Liver (tissue), 9 donors: ENCODE measurements around the gene SLC24A3. TPM values are rescaled to one million over a fixed set of nuclear protein-coding genes. Genes with fewer than 3 reads are reported as not detected.

Experiments used
- DNase-seq: peaks from one replicate; pipeline ENCODE4 v3.0.0-alpha.2; 2017; ENCODE audit warnings: low spot score
- H3K27ac ChIP-seq, 2 donors: one replicate each; pipeline ENCODE4 v1.7.0; 2013; ENCODE audit warnings: inconsistent platforms in 2 of 2, low read length in 2 of 2, control low read depth in 1 of 2, low read depth in 1 of 2, mild to moderate bottlenecking in 1 of 2
- H3K27me3 ChIP-seq, 4 donors: one replicate each; pipeline versions ENCODE4 v1.6.1 to v1.7.0; 2013; ENCODE audit warnings: low read length in 3 of 4, inconsistent platforms in 1 of 4, mild to moderate bottlenecking in 1 of 4, moderate library complexity in 1 of 4; ENCODE audit not compliant: control insufficient read depth in 4 of 4, insufficient read depth in 4 of 4
- H3K36me3 ChIP-seq, 4 donors: one replicate each; pipeline versions ENCODE4 v1.6.1 to v1.7.0; 2013; ENCODE audit warnings: low read length in 3 of 4, mild to moderate bottlenecking in 3 of 4, low read depth in 1 of 4, moderate library complexity in 1 of 4; ENCODE audit not compliant: control insufficient read depth in 4 of 4, insufficient read depth in 3 of 4
- H3K4me1 ChIP-seq, 4 donors: one replicate each; pipeline versions ENCODE4 v1.6.1 to v1.7.0; 2013; ENCODE audit warnings: low read length in 3 of 4, mild to moderate bottlenecking in 3 of 4, moderate library complexity in 1 of 4; ENCODE audit not compliant: control insufficient read depth in 4 of 4, insufficient read depth in 4 of 4
- H3K4me3 ChIP-seq, 3 donors: one replicate each; pipeline versions ENCODE4 v1.6.1 to v1.7.0; 2013; ENCODE audit warnings: low read length in 3 of 3, control low read depth in 1 of 3, low read depth in 1 of 3, mild to moderate bottlenecking in 1 of 3
- H3K9ac ChIP-seq, 2 donors: one replicate each; pipeline ENCODE4 v1.7.0; 2013; ENCODE audit warnings: low read length in 2 of 2, mild to moderate bottlenecking in 2 of 2, moderate library complexity in 2 of 2, control low read depth in 1 of 2, low read depth in 1 of 2
- H3K9me3 ChIP-seq, 4 donors: one replicate each; pipeline versions ENCODE4 v1.6.1 to v1.7.0; 2013; ENCODE audit warnings: low read length in 3 of 4; ENCODE audit not compliant: control insufficient read depth in 4 of 4
- EGR1 ChIP-seq, 2 donors: IDR thresholded peaks; 2 replicates each; pipeline ENCODE4 v1.6.1; 2016 to 2018; ENCODE audit warnings: antibody characterized with exemption in 2 of 2, low read depth in 2 of 2
- FOXA1 ChIP-seq: IDR thresholded peaks from 2 replicates; pipeline ENCODE4 v1.6.1; 2016; ENCODE audit warnings: antibody characterized with exemption
- GABPA ChIP-seq, 2 donors: IDR thresholded peaks in 1 of 2; conservative IDR thresholded peaks in 1 of 2; 2 replicates each; pipeline ENCODE4 v1.6.1; 2016; ENCODE audit warnings: antibody characterized with exemption in 2 of 2, mild to moderate bottlenecking in 1 of 2, moderate library complexity in 1 of 2
- HNF4G ChIP-seq: IDR thresholded peaks from 2 replicates; pipeline ENCODE4 v1.6.1; 2016; ENCODE audit warnings: antibody characterized with exemption
- JUND ChIP-seq, 2 donors: IDR thresholded peaks; 2 replicates each; pipeline ENCODE4 v1.6.1; 2016; ENCODE audit warnings: antibody characterized with exemption in 2 of 2
- MAX ChIP-seq: IDR thresholded peaks from 2 replicates; pipeline ENCODE4 v1.6.1; 2016; ENCODE audit warnings: antibody characterized with exemption
- NR2F2 ChIP-seq: IDR thresholded peaks from 2 replicates; pipeline ENCODE4 v1.6.1; 2016; ENCODE audit warnings: antibody characterized with exemption
- RAD21 ChIP-seq, 2 donors: IDR thresholded peaks; 2 replicates each; pipeline ENCODE4 v1.6.1; 2016; ENCODE audit warnings: antibody characterized with exemption in 2 of 2, mild to moderate bottlenecking in 2 of 2
- REST ChIP-seq: IDR thresholded peaks from 2 replicates; pipeline ENCODE4 v1.6.1; 2016; ENCODE audit warnings: antibody characterized with exemption, mild to moderate bottlenecking
- RXRA ChIP-seq, 2 donors: IDR thresholded peaks; 2 replicates each; pipeline ENCODE4 v1.6.1; 2017 to 2018; ENCODE audit warnings: antibody characterized with exemption in 2 of 2, mild to moderate bottlenecking in 1 of 2
- SP1 ChIP-seq: IDR thresholded peaks from 2 replicates; pipeline ENCODE4 v1.6.1; 2018; ENCODE audit warnings: antibody characterized with exemption, mild to moderate bottlenecking
- TAF1 ChIP-seq: conservative IDR thresholded peaks from 2 replicates; pipeline ENCODE4 v1.6.1; 2016; ENCODE audit warnings: antibody characterized with exemption, mild to moderate bottlenecking
- WGBS: extraction: QIAGEN DNeasy Blood & Tissue Kit; methylation state at CpG from one replicate; pipeline ENCODE4 v1.1.7; 2013; 5-methylcytosine and 5-hydroxymethylcytosine counted together
- polyA plus RNA-seq, 2 donors: library from polyadenylated mRNA; stranded (reverse) in 1 of 2; unstranded in 1 of 2; fragments of 200-250 nt in 1 of 2; fragments of >200 nt in 1 of 2; fragmentation: Nextera tagmentation in 1 of 2; extraction: Ambion mirVana in 1 of 2; gene quantifications; one replicate each; pipeline versions ENCODE4 v1.2.1 to v1.2.3, GENCODE V29; 2013 to 2015
- total RNA-seq, 2 donors: library from RNA; depleted of rRNA; stranded (reverse); fragments of >200 nt; gene quantifications; one replicate each; pipeline ENCODE4 v1.2.3, GENCODE V29; 2014
- TF ChIP-seq, protein P1 (sequence below): IDR thresholded peaks from 2 replicates; pipeline ENCODE4 v1.6.1; 2016; ENCODE audit warnings: antibody characterized with exemption
- TF ChIP-seq, protein P2 (sequence below): IDR thresholded peaks from 2 replicates; pipeline ENCODE4 v1.6.1; 2016; ENCODE audit warnings: antibody characterized with exemption
- donor health status: healthy.
- donor health status: healthy.
- donor health status: healthy.
- donor health status: healthy.
- donor health status: healthy.

Gene SLC24A3
- total and polyA plus RNA-seq, 4 donors = 0.28 to 1.8 (median 0.46) TPM

DNA sequence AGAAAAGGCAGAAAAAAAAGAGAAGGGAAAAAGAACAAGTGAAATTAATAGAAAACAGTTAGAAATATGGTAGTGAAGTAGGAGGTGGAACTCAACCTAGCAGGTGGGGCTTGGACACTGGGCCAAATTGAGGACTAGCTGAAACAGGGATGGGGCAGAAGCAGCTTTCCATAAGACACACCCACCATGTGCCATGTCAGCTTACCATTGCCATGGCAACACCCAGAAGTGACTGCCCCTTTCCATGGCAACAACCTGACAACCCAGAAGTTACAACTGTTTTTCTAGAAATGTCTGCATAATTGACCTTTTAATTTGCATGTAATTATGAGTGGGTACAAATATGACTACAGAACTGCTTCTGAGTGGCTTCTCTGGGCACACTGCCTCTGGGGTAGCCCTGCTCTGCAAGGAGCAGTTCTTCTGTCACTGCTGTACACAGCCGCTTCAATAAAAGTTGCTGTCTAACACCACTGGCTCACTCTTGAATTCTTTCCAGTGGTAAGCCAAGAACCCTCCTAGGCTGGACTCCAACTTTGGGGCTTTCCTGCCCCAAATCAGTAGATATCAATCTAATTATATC is 35.9 kb upstream of the SLC24A3 start:
- Histone ChIP-seq H3K4me1 (no peaks in the 10 kb centered on the region), H3K4me3 (no peak overlapping the region), H3K9ac (no peak overlapping the region), H3K9me3 (no peaks in the 10 kb centered on the region), H3K27me3 (peaks cover 0 to 4% (median 0%) of the 10 kb centered on the region in 4 donors), H3K27ac (no peak overlapping the region), H3K36me3 (no peaks in the 10 kb centered on the region)
- WGBS = 88% methylated on average over 1 of the region's 1 CpG
- no peak for DNase-seq
- TF ChIP-seq HNF4G (no peak), NR2F2 (no peak), JUND (IDR thresholded peaks at IDR 0.05) (no peak), GABPA (IDR thresholded peaks at IDR 0.05 in 1 of 2, conservative IDR thresholded peaks at IDR 0.05 in 1 of 2) (no peak), RXRA (IDR thresholded peaks at IDR 0.05) (no peak)
- TF ChIP-seq, protein P1, sequence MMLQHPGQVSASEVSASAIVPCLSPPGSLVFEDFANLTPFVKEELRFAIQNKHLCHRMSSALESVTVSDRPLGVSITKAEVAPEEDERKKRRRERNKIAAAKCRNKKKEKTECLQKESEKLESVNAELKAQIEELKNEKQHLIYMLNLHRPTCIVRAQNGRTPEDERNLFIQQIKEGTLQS = no peak

- 51% methylated on average over 2 of the region's 2 CpGs for WGBS
- Histone ChIP-seq H3K9me3 (no peaks in the 10 kb centered on the region), H3K36me3 (no peaks in the 10 kb centered on the region), H3K4me1 (no peaks in the 10 kb centered on the region), H3K9ac (no peak overlapping the region), H3K27ac (no peak overlapping the region), H3K27me3 (no peaks in the 10 kb centered on the region), H3K4me3 (no peak overlapping the region)
- no peak for TF ChIP-seq MAX
- TF ChIP-seq NR2F2 = no peak
- TF ChIP-seq TAF1 = no peak
- TF ChIP-seq HNF4G = no peak
- TF ChIP-seq EGR1 (IDR thresholded peaks at IDR 0.05; ENCODE audit: low read depth in 2 of 2) = no peak
- TF ChIP-seq RXRA (IDR thresholded peaks at IDR 0.05) = no peak
- TF ChIP-seq RAD21 (IDR thresholded peaks at IDR 0.05) = no peak
- no peak for TF ChIP-seq GABPA (IDR thresholded peaks at IDR 0.05 in 1 of 2, conservative IDR thresholded peaks at IDR 0.05 in 1 of 2)
- no peak for TF ChIP-seq REST
- TF ChIP-seq, protein P1 = no peak
- no peak for TF ChIP-seq SP1
- TF ChIP-seq, protein P2, sequence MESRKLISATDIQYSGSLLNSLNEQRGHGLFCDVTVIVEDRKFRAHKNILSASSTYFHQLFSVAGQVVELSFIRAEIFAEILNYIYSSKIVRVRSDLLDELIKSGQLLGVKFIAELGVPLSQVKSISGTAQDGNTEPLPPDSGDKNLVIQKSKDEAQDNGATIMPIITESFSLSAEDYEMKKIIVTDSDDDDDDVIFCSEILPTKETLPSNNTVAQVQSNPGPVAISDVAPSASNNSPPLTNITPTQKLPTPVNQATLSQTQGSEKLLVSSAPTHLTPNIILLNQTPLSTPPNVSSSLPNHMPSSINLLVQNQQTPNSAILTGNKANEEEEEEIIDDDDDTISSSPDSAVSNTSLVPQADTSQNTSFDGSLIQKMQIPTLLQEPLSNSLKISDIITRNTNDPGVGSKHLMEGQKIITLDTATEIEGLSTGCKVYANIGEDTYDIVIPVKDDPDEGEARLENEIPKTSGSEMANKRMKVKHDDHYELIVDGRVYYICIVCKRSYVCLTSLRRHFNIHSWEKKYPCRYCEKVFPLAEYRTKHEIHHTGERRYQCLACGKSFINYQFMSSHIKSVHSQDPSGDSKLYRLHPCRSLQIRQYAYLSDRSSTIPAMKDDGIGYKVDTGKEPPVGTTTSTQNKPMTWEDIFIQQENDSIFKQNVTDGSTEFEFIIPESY = no peak
- no peak for TF ChIP-seq FOXA1
- no peak for DNase-seq
Observed at GRCh38 chr20:19181552-19181951, 30.9 kb upstream of the SLC24A3 start.
